Hematopoietic multipotent progenitor cell (in vitro differentiated cells): Measurements from ENCODE around the gene IRAK3. TPM values are rescaled to one million over a fixed set of nuclear protein-coding genes. Genes with fewer than 3 reads are reported as not detected.
"Not testable (repeated sequence)": the region's sequence is repeated elsewhere in the genome, so short reads cannot be mapped to it uniquely, and the experiment has no call there.

Experiments
- DNase-seq, 3 donors: peaks; one replicate each; pipeline ENCODE4 v3.0.0-alpha.2; 2011 to 2015; ENCODE audit warnings: low read depth in 2 of 3, low spot score in 2 of 3
- total RNA-seq: library from RNA; depleted of rRNA; stranded (reverse); fragments of >200 nt; gene quantifications from one replicate; pipeline ENCODE4 v1.2.3, GENCODE V29; 2012

The IRAK3 gene
- total RNA-seq, 1 donor: 28.3 TPM

- DNase-seq: no peak
Observed at GRCh38 chr12:66297923-66298322, 108.9 kb downstream of the IRAK3 start.

GRCh38 chr12:66301944-66302826 lies 113.2 kb downstream of the IRAK3 start, which contains the start of gene HELB:
TSS of gene HELB (plus strand) at chr12:66302493. CDS start at chr12:66302604, 111 bp downstream.
- peak; percentile 82 to 96 (median 92) for DNase-seq

- DNase-seq: no peak
Observed at GRCh38 chr12:66302827-66303169, 113.8 kb downstream of the IRAK3 start.

GRCh38 chr12:66303316-66303804 lies 114.3 kb downstream of the IRAK3 start:
- DNase-seq: not testable (repeated sequence)

Other genes starting within 250 kb of the IRAK3 start
- gene LLPH, start 58.5 kb upstream of the IRAK3 start, total RNA-seq: 1.6 TPM
- 70.6 TPM for gene TMBIM4, start 19.2 kb upstream of the IRAK3 start, total RNA-seq
- gene HELB, start 113.3 kb downstream of the IRAK3 start, total RNA-seq: 7.3 TPM